Panc1 (cell line): ENCODE measurements around the gene SLC39A8. TPM values are rescaled to one million over a fixed set of nuclear protein-coding genes. Genes with fewer than 3 reads are reported as not detected.
"Not testable (repeated sequence)": the region's sequence is repeated elsewhere in the genome, so short reads cannot be mapped to it uniquely, and the experiment has no call there.

Experiments used
- ATAC-seq: fragments of 200-7000 bp; cut with Tn5 transposase; 2 replicates; pipeline ENCODE4 v1.9.1; 2020; ENCODE audit warnings: mild to moderate bottlenecking, moderate library complexity
- BruUV-seq: library from RNA; stranded (reverse); fragments of 400-500 nt; replicated peaks from 2 replicates; lab custom pipeline; 2021; lab: Mats Ljungman, UMichigan
- CTCF ChIA-PET: fragments of 300-600 bp; sonication (Branson Sonifier 250); formaldehyde crosslinking; loops from one replicate; lab custom pipeline; 2022; ENCODE audit warnings: antibody characterized with exemption; lab: Charles Lee
- POLR2A ChIA-PET: fragments of 300-600 bp; sonication (Branson Sonifier 250); formaldehyde crosslinking; loops from one replicate; lab custom pipeline; 2022; ENCODE audit warnings: antibody characterized with exemption; lab: Charles Lee
- DNase-seq: peaks from one replicate; pipeline ENCODE4 v3.0.0-alpha.2; 2010; ENCODE audit warnings: low read depth, low spot score
- H3K27ac ChIP-seq: 2 replicates; pipeline ENCODE4 v1.5.1; 2011; ENCODE audit warnings: mild to moderate bottlenecking, low read length, inconsistent platforms
- H3K27me3 ChIP-seq: fragments of 200-500 bp; sonication (Bioruptor generic); 2 replicates; pipeline ENCODE4 v1.6.0; 2014; ENCODE audit warnings: low read length, inconsistent platforms; ENCODE audit not compliant: control insufficient read depth, insufficient read depth
- H3K36me3 ChIP-seq: fragments of 200-500 bp; sonication (Bioruptor generic); 2 replicates; pipeline ENCODE4 v1.5.1; 2014; ENCODE audit warnings: inconsistent platforms, mild to moderate bottlenecking, low read length, moderate library complexity; ENCODE audit not compliant: control insufficient read depth, insufficient read depth
- H3K4me1 ChIP-seq: 2 replicates; pipeline ENCODE4 v1.5.1; 2011; ENCODE audit warnings: inconsistent platforms, mild to moderate bottlenecking, low read length, moderate library complexity; ENCODE audit not compliant: control insufficient read depth, insufficient read depth
- H3K4me3 ChIP-seq, 2 experiments: 2 replicates each; pipeline ENCODE4 v1.5.1; 2011 to 2012; ENCODE audit warnings: low read depth in 2 of 2, low read length in 2 of 2, mild to moderate bottlenecking in 2 of 2, inconsistent platforms in 1 of 2, moderate library complexity in 1 of 2
- H3K9me3 ChIP-seq: fragments of 200-500 bp; sonication (Bioruptor generic); 2 replicates; pipeline ENCODE4 v1.5.1; 2014; ENCODE audit warnings: low read depth, mild to moderate bottlenecking, inconsistent platforms, low read length, moderate library complexity; ENCODE audit not compliant: control insufficient read depth, insufficient read depth
- CTCF ChIP-seq: fragments of 450-650 bp; IDR thresholded peaks from 2 replicates; pipeline ENCODE4 v1.5.1; 2017; ENCODE audit warnings: mild to moderate bottlenecking
- POLR2AphosphoS5 ChIP-seq: IDR thresholded peaks from 2 replicates; pipeline ENCODE4 v1.6.1; 2012; ENCODE audit warnings: mild to moderate bottlenecking, low read depth, low read length, moderate library complexity
- REST ChIP-seq, 2 experiments: IDR thresholded peaks; 2 replicates each; pipeline ENCODE4 v1.6.1; 2011 to 2012; ENCODE audit warnings: low read depth in 2 of 2, control low read depth in 1 of 2, low read length in 1 of 2, mild to moderate bottlenecking in 1 of 2, moderate library complexity in 1 of 2; ENCODE audit not compliant: insufficient read depth in 1 of 2
- SIN3A ChIP-seq: IDR thresholded peaks from 2 replicates; pipeline ENCODE4 v1.6.1; 2012; ENCODE audit warnings: low read depth, mild to moderate bottlenecking, low read length, moderate library complexity, borderline replicate concordance; ENCODE audit not compliant: insufficient read depth
- TCF7L2 ChIP-seq: IDR thresholded peaks from 2 replicates; pipeline ENCODE4 v1.6.1; 2011; ENCODE audit warnings: mild to moderate bottlenecking, low read depth, low read length, inconsistent platforms
- in situ Hi-C: cut with HindIII; loops from 2 replicates; pipeline ENCODE4 v1.10.0; 2016; ENCODE audit warnings: low sequenced_read_pairs, low pct_unique_long_range_greater_than_20kb
- intact Hi-C: fragments of 100-400 bp; cut with micrococcal nuclease; formaldehyde crosslinking; loops from one replicate; pipeline ENCODE4 v1.10.0; 2022; ENCODE audit not compliant: unreplicated experiment
- total RNA-seq: library from RNA; stranded (reverse); gene quantifications from one replicate; pipeline ENCODE4 v1.2.1, GENCODE V29; 2021; ENCODE audit not compliant: unreplicated experiment

SLC39A8 gene
- total RNA-seq, 1 experiment from 2014 or later, result 1.4 TPM

- in situ Hi-C loops (no loop called here), intact Hi-C loops (no loop called here)
- Histone ChIP-seq H3K27me3 (no peaks in the 10 kb centered on the region; the same call in 1 of the 2 replicates), H3K4me3 (no peak overlapping the region), H3K9me3 (no peaks in the 10 kb centered on the region), H3K27ac (no peak overlapping the region), H3K36me3 (no peaks in the 10 kb centered on the region), H3K4me1 (no peaks in the 10 kb centered on the region)
- ChIA-PET CTCF (no interaction called here), POLR2A (no interaction called here)
- TF ChIP-seq SIN3A (no peak), CTCF (no peak), TCF7L2 (no peak), REST (IDR thresholded peaks at IDR 0.05; ENCODE audit: insufficient read depth in 1 of 2, low read depth in 2 of 2, low read length in 1 of 2) (no peak), POLR2AphosphoS5 (no peak)
- DNase-seq, result no peak
- no TSS peak for BruUV-seq
- ATAC-seq, result no peak
Observed at GRCh38 chr4:102285831-102286230, 59.5 kb downstream of the SLC39A8 start.

GRCh38 chr4:102281171-102281839 lies 64.0 kb downstream of the SLC39A8 start:
- intact Hi-C loops, result no loop called here
- in situ Hi-C loops, result no loop called here
- no TSS peak for BruUV-seq

GRCh38 chr4:102273317-102273716 lies 72.0 kb downstream of the SLC39A8 start:
- H3K4me1 ChIP-seq, intact Hi-C loops, in situ Hi-C loops, H3K9me3 ChIP-seq, DNase-seq, BruUV-seq, CTCF ChIA-PET, H3K36me3 ChIP-seq, H3K27ac ChIP-seq, H3K27me3 ChIP-seq, H3K4me3 ChIP-seq, ATAC-seq, POLR2A ChIA-PET: not testable (repeated sequence)

More at GRCh38 chr4:102281171-102281839, 64.0 kb downstream of the SLC39A8 start:
- Histone ChIP-seq H3K4me1 (no peaks in the 10 kb centered on the region), H3K36me3 (no peaks in the 10 kb centered on the region), H3K9me3 (no peaks in the 10 kb centered on the region), H3K27me3 (no peaks in the 10 kb centered on the region; the same call in 1 of the 2 replicates), H3K4me3 (no peak overlapping the region), H3K27ac (no peak overlapping the region)
- ChIA-PET CTCF (no interaction called here), POLR2A (interaction anchor here (0.5 kb wide), 1 partner anchor 256 kb away, joined by 14 read pairs; no protein-coding TSS in a partner anchor)
- no peak for TF ChIP-seq TCF7L2
- TF ChIP-seq CTCF, result no peak
- ATAC-seq, result no peak
- no peak for DNase-seq
